ENCODE data around the gene ZNF383.

- TF ChIP-seq TAF1 (IDR thresholded peaks at IDR 0.05; ENCODE audit: borderline replicate concordance, low read depth, low read length), result no peak
- no peak for TF ChIP-seq POLR2A (IDR thresholded peaks at IDR 0.05; ENCODE audit: low read depth, low read length)
Observed at GRCh38 chr19:37226248-37226647, 8.2 kb downstream of the ZNF383 start.

Measured in GM12892 (cell line).